GM12878 (cell line): ENCODE results near the gene DISP3. TPM values are rescaled to one million over a fixed set of nuclear protein-coding genes. Genes with fewer than 3 reads are reported as not detected.

Source experiments
- ATAC-seq: fragments of 200-7000 bp; cut with Tn5 transposase; 3 replicates; pipeline ENCODE4 v1.9.1; 2020; ENCODE audit warnings: mild to moderate bottlenecking, moderate library complexity
- BruUV-seq: library from RNA; stranded (reverse); fragments of 400-500 nt; replicated peaks from 2 replicates; lab custom pipeline; 2021; lab: Mats Ljungman, UMichigan
- CTCF ChIA-PET: fragments of 300-600 bp; sonication (Branson Sonifier 250); formaldehyde crosslinking; extraction: SDS; loops from one replicate; lab custom pipeline; 2021; ENCODE audit warnings: inconsistent platforms; lab: Yijun Ruan, JAX
- POLR2A ChIA-PET: fragments of 350-600 bp; formaldehyde crosslinking; extraction: SDS; loops from one replicate; lab custom pipeline; 2021; ENCODE audit warnings: inconsistent platforms; lab: Charles Lee
- RAD21 ChIA-PET: fragments of 300-600 bp; sonication (Branson Sonifier 250); formaldehyde crosslinking; loops from one replicate; lab custom pipeline; 2023; ENCODE audit warnings: antibody characterized with exemption; ENCODE audit not compliant: unreplicated experiment; lab: Charles Lee
- SMC1A ChIA-PET: fragments of 300-600 bp; sonication (Branson Sonifier 250); formaldehyde crosslinking; loops from one replicate; lab custom pipeline; 2023; ENCODE audit not compliant: unreplicated experiment, uncharacterized antibody; lab: Charles Lee
- DNase-seq: peaks from one replicate; pipeline ENCODE4 v3.0.0-alpha.2; 2011; ENCODE audit warnings: low read depth, low spot score
- FAIRE-seq: peaks from 3 replicates; lab custom pipeline; 2011; peaks lifted over from hg19 to GRCh38; lab: Jason Lieb, UNC
- H2AFZ ChIP-seq: 2 replicates; pipeline ENCODE4 v1.6.0; 2011; ENCODE audit warnings: low read depth, low read length, control low read depth; ENCODE audit not compliant: control insufficient read depth
- H3K27ac ChIP-seq: 2 replicates; pipeline ENCODE4 v1.5.1; 2011; ENCODE audit warnings: control low read depth; ENCODE audit not compliant: control insufficient read depth, insufficient read depth
- H3K27me3 ChIP-seq, 2 experiments: replicated peaks in 1 of 2; 2 replicates each; pipeline versions ENCODE4 v1.6.0 to v1.6.1; 2011; ENCODE audit warnings: low read length in 1 of 2; ENCODE audit not compliant: control insufficient read depth in 2 of 2, insufficient read depth in 2 of 2
- H3K36me3 ChIP-seq, 2 experiments: 2 replicates each; pipeline ENCODE4 v1.5.1; 2011; ENCODE audit warnings: low read length in 1 of 2; ENCODE audit not compliant: control insufficient read depth in 2 of 2, insufficient read depth in 2 of 2
- H3K4me1 ChIP-seq: 2 replicates; pipeline ENCODE4 v1.6.1; 2011; ENCODE audit warnings: mild to moderate bottlenecking, low read length, moderate library complexity, mixed read lengths; ENCODE audit not compliant: control insufficient read depth, insufficient read depth
- H3K4me2 ChIP-seq: 2 replicates; pipeline ENCODE4 v1.6.0; 2011; ENCODE audit warnings: control low read depth; ENCODE audit not compliant: control insufficient read depth, insufficient read depth
- H3K4me3 ChIP-seq: fragments of 200-600 bp; sonication (generic); 2 replicates; pipeline ENCODE4 v1.5.1; 2016
- H3K79me2 ChIP-seq: 2 replicates; pipeline ENCODE4 v1.6.0; 2011; ENCODE audit warnings: low read length; ENCODE audit not compliant: control insufficient read depth, insufficient read depth
- H3K9ac ChIP-seq: 2 replicates; pipeline ENCODE4 v1.8.0; 2011; ENCODE audit warnings: low read length, control low read depth, mixed read lengths; ENCODE audit not compliant: control insufficient read depth, insufficient read depth
- H3K9me3 ChIP-seq: replicated peaks from 3 replicates; pipeline ENCODE4 v1.5.1; 2011; ENCODE audit warnings: mild to moderate bottlenecking, low read length; ENCODE audit not compliant: control insufficient read depth, insufficient read depth
- H4K20me1 ChIP-seq: 2 replicates; pipeline ENCODE4 v1.6.0; 2011; ENCODE audit not compliant: control insufficient read depth, insufficient read depth
- BCL11A ChIP-seq: IDR thresholded peaks from 2 replicates; pipeline ENCODE4 v1.6.1; 2011; ENCODE audit warnings: low read depth, low read length
- BCLAF1 ChIP-seq: fragments of 450-650 bp; IDR thresholded peaks from 2 replicates; pipeline ENCODE4 v1.6.1; 2017; ENCODE audit warnings: antibody characterized with exemption, mild to moderate bottlenecking, moderate library complexity
- CBFB ChIP-seq: IDR thresholded peaks from 2 replicates; pipeline ENCODE4 v1.6.1; 2016; ENCODE audit warnings: antibody characterized with exemption, low read depth
- CBX3 ChIP-seq: fragments of 200-600 bp; sonication (generic); IDR thresholded peaks from 2 replicates; pipeline ENCODE4 v1.6.1; 2016; ENCODE audit warnings: low read depth, borderline replicate concordance
- EGR1 ChIP-seq, 2 experiments: IDR thresholded peaks; 1 replicate in 1 of 2; 2 replicates in 1 of 2; pipeline ENCODE4 v1.6.1; 2011 to 2012; ENCODE audit warnings: low read depth in 2 of 2, low read length in 2 of 2, borderline replicate concordance in 1 of 2, mild to moderate bottlenecking in 1 of 2, moderate library complexity in 1 of 2
- MYB ChIP-seq: fragments of 150-350 bp; IDR thresholded peaks from 2 replicates; pipeline ENCODE4 v1.6.1; 2014; ENCODE audit warnings: mild to moderate bottlenecking, low read depth, low read length, borderline replicate concordance
- NR2C2 ChIP-seq: IDR thresholded peaks from 2 replicates; pipeline ENCODE4 v1.6.1; 2011; ENCODE audit warnings: borderline replicate concordance, low read depth; ENCODE audit not compliant: control insufficient read depth, insufficient read length
- RBBP5 ChIP-seq: fragments of 200-600 bp; sonication (generic); conservative IDR thresholded peaks from 2 replicates; pipeline ENCODE4 v1.6.1; 2016
- RUNX3 ChIP-seq: IDR thresholded peaks from 2 replicates; pipeline ENCODE4 v1.6.1; 2012; ENCODE audit warnings: low read length, inconsistent platforms
- SMARCA5 ChIP-seq: fragments of 450-650 bp; IDR thresholded peaks from 2 replicates; pipeline ENCODE4 v1.6.1; 2017; ENCODE audit warnings: mild to moderate bottlenecking
- TARDBP ChIP-seq: IDR thresholded peaks from 2 replicates; pipeline ENCODE4 v1.6.1; 2016; ENCODE audit warnings: borderline replicate concordance
- USF2 ChIP-seq: IDR thresholded peaks from 2 replicates; pipeline ENCODE4 v1.6.1; 2011; ENCODE audit warnings: low read depth, low read length, improper control_type of control experiment, borderline replicate concordance
- ZNF274 ChIP-seq: IDR thresholded peaks from one replicate; pipeline ENCODE4 v1.8.0; 2011; ENCODE audit not compliant: insufficient read length, insufficient read depth
- WGBS: methylation state at CpG from one replicate; pipeline ENCODE4 v1.1.6; 2016; ENCODE audit warnings: low lambda C conversion rate; ENCODE audit not compliant: insufficient replicate concordance, insufficient coverage; ENCODE audit errors: missing lambda C conversion rate; 5-methylcytosine and 5-hydroxymethylcytosine counted together
- in situ Hi-C: fragments of 300-500 bp; cut with MboI; formaldehyde crosslinking; loops from 9 replicates; pipeline ENCODE4 v1.14.3; 2018; ENCODE audit warnings: mixed read lengths
- intact Hi-C: fragments of 100-400 bp; cut with micrococcal nuclease; formaldehyde crosslinking; loops from one replicate; pipeline ENCODE4 v1.14.2; 2022; ENCODE audit not compliant: unreplicated experiment
- polyA plus RNA-seq, 11 experiments: library from polyadenylated mRNA; depleted of rRNA in 4 of 11; unstranded in 6 of 11; stranded (reverse) in 5 of 11; fragments of >200 nt; fragmentation: Nextera tagmentation in 4 of 11; fragmentation: Illumina TruSeq in 1 of 11; extraction: Ambion mirVana in 4 of 11; extraction: Trizol in 1 of 11; gene quantifications; 1 replicate in 1 of 11; 2 replicates in 10 of 11; pipeline versions ENCODE4 v1.2.1 to v1.2.3, GENCODE V29; 2011 to 2016; ENCODE audit warnings: inconsistent platforms in 2 of 11, missing spikeins in 2 of 11, low read depth in 1 of 11
- total RNA-seq, 4 experiments: library from RNA; depleted of rRNA in 3 of 4; stranded (reverse); fragments of >200 nt in 3 of 4; fragmentation: Illumina TruSeq in 1 of 4; extraction: Trizol in 1 of 4; gene quantifications; 2 replicates each; pipeline versions ENCODE4 v1.2.1 to v1.2.3, GENCODE V29; 2013 to 2021

Gene DISP3
- total and polyA plus RNA-seq, 10 of the 15 experiments (the other 5 are each of a cell fraction or from before 2014, with no cell fraction given) = under 0.01 to 0.18 (median 0.09) TPM; not detected in 2

GRCh38 chr1:11453742-11454491, 25.0 kb upstream of the DISP3 start:
- ATAC-seq = no peak
- H3K4me3 ChIP-seq = no peak overlapping the region
- BruUV-seq = no TSS peak
- TF ChIP-seq RBBP5 (no peak), EGR1 (IDR thresholded peaks at IDR 0.05; ENCODE audit: borderline replicate concordance in 1 of 2, low read depth in 2 of 2, low read length in 2 of 2) (no peak), USF2 (no peak), TARDBP (no peak), CBFB (no peak), MYB (no peak), NR2C2 (no peak), BCLAF1 (no peak), CBX3 (no peak), BCL11A (no peak), RUNX3 (no peak), ZNF274 (no peak), SMARCA5 (no peak)
- H3K9ac ChIP-seq = no peak overlapping the region
- ChIA-PET SMC1A (no interaction called here), POLR2A (no interaction called here), CTCF (no interaction called here), RAD21 (no interaction called here)
- H3K27ac ChIP-seq = no peak overlapping the region
- H3K9me3 ChIP-seq = no peaks in the 10 kb centered on the region
- no peak for DNase-seq
- intact Hi-C loops (no loop called here), in situ Hi-C loops (no loop called here)
- FAIRE-seq = no peak
- no peak overlapping the region for H3K4me2 ChIP-seq
- H3K27me3 ChIP-seq = peaks cover 0 to 2% of the 10 kb centered on the region in 2 experiments; a peak in 2 of 4 replicates
- H2AFZ ChIP-seq = no peak overlapping the region
- WGBS = 28% methylated on average over 27 of the region's 27 CpGs
- no peaks in the 10 kb centered on the region for H3K79me2 ChIP-seq
- no peaks in the 10 kb centered on the region for H4K20me1 ChIP-seq
- no peaks in the 10 kb centered on the region for H3K4me1 ChIP-seq
- H3K36me3 ChIP-seq = no peaks in the 10 kb centered on the region
